Testis (tissue), 5 donors: ENCODE results near the gene CLEC2L. TPM values are rescaled to one million over a fixed set of nuclear protein-coding genes. Genes with fewer than 3 reads are reported as not detected.

Experiments used
- DNase-seq: peaks from one replicate; pipeline ENCODE4 v3.0.0-alpha.2; 2019
- H3K27ac ChIP-seq, 2 donors: fragments of 200-600 bp; sonication (generic); one replicate each; pipeline ENCODE4 v1.5.1; 2019
- H3K27me3 ChIP-seq: fragments of 200-600 bp; sonication (generic); one replicate; pipeline ENCODE4 v1.5.1; 2019
- H3K36me3 ChIP-seq: fragments of 200-600 bp; sonication (generic); one replicate; pipeline ENCODE4 v1.5.1; 2017; ENCODE audit warnings: low read depth; ENCODE audit errors: missing control alignments
- H3K4me1 ChIP-seq: fragments of 200-600 bp; sonication (generic); one replicate; pipeline ENCODE4 v1.5.1; 2019
- H3K4me3 ChIP-seq, 2 donors: fragments of 200-600 bp; sonication (generic); one replicate each; pipeline ENCODE4 v1.5.1; 2017 to 2019
- H3K9me3 ChIP-seq: fragments of 200-600 bp; sonication (generic); one replicate; pipeline ENCODE4 v1.5.1; 2017
- POLR2A ChIP-seq: fragments of 450-650 bp; IDR thresholded peaks from one replicate; pipeline ENCODE4 v1.6.1; 2017; ENCODE audit warnings: antibody characterized with exemption, mild to moderate bottlenecking, moderate library complexity
- WGBS, 2 donors: methylation state at CpG; one replicate each; pipeline ENCODE4 v1.1.5; 2018; 5-methylcytosine and 5-hydroxymethylcytosine counted together
- intact Hi-C: fragments of 100-400 bp; cut with DNase I; formaldehyde crosslinking; loops from one replicate; pipeline ENCODE4 v1.15.1; 2023; ENCODE audit warnings: low total_unique reads
- long read RNA-seq, 2 donors: transcript quantifications; one replicate each; lab custom pipeline, GENCODE V29; 2026
- polyA plus RNA-seq: library from polyadenylated mRNA; stranded (reverse); fragments of 350-450 nt; fragmentation: Illumina TruSeq; extraction: RNeasy Lipid Tissue Mini Kit (QIAGEN cat#74804); gene quantifications from one replicate; pipeline ENCODE4 v1.2.3, GENCODE V29; 2014; ENCODE audit warnings: low read depth, low replicate concordance; ENCODE audit not compliant: insufficient read depth
- total RNA-seq, 2 donors: library from RNA; depleted of rRNA; stranded (reverse); fragments of >200 nt; gene quantifications; one replicate each; pipeline ENCODE4 v1.2.3, GENCODE V29; 2016
- TF ChIP-seq, protein P1 (sequence below), 3 experiments: fragments of 450-650 bp in 2 of 3; fragments of 200-600 bp in 1 of 3; sonication (generic) in 1 of 3; IDR thresholded peaks; one replicate each; pipeline ENCODE4 v1.5.1; 2016 to 2019; ENCODE audit warnings: antibody characterized with exemption in 3 of 3, mild to moderate bottlenecking in 2 of 3, moderate library complexity in 1 of 3

CLEC2L gene
- total RNA-seq = under 1 TPM; 0.79 to 0.81 TPM
- 1.6 TPM for polyA plus RNA-seq
- long read RNA-seq, donor 1, partial matches to known transcripts = 0 of 1 reads
- long read RNA-seq, donor 1, other reads (novel, unspliced or antisense) = 0 of 1 reads
- long read RNA-seq, donor 2, partial matches to known transcripts = 0 of 3 reads
- long read RNA-seq, donor 2, other reads (novel, unspliced or antisense) = 0 of 3 reads

DNA sequence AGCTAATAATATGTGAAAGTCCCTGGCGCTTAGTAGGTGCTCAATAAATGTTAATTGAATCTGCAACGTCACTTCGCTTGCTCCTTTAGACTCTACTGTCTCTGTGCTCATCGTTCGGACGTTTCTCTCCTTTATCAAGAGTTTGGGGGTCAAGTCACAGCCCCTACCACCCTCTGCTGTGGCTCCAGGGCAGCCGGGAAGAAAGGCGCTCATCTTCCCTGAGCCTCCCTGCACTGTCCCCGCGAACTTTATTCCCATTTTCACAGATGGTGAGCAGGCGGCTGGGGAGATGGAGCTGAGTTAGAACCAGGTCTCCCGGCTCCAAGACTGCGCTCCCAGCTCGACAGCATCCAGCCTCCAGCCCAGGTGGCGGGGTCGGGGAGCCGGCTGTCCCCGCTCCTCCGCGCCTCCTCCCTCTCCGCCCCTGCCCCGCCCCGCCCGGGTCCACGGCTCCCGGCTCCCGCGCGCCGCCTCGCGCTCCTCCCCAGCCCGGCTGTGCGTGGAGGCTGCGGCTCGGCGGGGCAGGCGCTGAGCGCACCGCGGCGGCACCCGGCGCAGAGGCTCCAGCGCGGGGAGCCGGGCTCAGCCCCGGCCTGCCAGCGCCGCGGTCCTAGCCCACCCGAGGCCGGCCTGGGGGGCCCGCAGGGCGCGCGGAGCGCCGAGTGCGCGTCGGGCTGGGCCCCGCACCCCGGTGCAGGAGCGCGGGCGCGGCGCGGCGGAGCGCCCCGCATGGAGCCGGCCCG, at the start of gene CLEC2L:
TSS of gene CLEC2L (plus strand) at position 487 of the 743 bp plus-strand sequence. CDS start at position 730, 243 bp downstream.
- Histone ChIP-seq H3K36me3 (no peaks in the 10 kb centered on the region), H3K27me3 (no peaks in the 10 kb centered on the region), H3K4me1 (no peaks in the 10 kb centered on the region), H3K27ac (no peak within 1 kb of the TSS), H3K4me3 (peak within 1 kb of the TSS in 1 of 2 donors; percentile 29), H3K9me3 (no peaks in the 10 kb centered on the region)
- TF ChIP-seq POLR2A = no peak
- TF ChIP-seq, protein P1, sequence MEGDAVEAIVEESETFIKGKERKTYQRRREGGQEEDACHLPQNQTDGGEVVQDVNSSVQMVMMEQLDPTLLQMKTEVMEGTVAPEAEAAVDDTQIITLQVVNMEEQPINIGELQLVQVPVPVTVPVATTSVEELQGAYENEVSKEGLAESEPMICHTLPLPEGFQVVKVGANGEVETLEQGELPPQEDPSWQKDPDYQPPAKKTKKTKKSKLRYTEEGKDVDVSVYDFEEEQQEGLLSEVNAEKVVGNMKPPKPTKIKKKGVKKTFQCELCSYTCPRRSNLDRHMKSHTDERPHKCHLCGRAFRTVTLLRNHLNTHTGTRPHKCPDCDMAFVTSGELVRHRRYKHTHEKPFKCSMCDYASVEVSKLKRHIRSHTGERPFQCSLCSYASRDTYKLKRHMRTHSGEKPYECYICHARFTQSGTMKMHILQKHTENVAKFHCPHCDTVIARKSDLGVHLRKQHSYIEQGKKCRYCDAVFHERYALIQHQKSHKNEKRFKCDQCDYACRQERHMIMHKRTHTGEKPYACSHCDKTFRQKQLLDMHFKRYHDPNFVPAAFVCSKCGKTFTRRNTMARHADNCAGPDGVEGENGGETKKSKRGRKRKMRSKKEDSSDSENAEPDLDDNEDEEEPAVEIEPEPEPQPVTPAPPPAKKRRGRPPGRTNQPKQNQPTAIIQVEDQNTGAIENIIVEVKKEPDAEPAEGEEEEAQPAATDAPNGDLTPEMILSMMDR (IDR thresholded peaks at IDR 0.05) = no peak
- 3 to 5% methylated on average over 9 to 19 of the region's 75 CpGs for WGBS, 2 donors
- DNase-seq = no peak
- intact Hi-C loops = no loop called here

DNA sequence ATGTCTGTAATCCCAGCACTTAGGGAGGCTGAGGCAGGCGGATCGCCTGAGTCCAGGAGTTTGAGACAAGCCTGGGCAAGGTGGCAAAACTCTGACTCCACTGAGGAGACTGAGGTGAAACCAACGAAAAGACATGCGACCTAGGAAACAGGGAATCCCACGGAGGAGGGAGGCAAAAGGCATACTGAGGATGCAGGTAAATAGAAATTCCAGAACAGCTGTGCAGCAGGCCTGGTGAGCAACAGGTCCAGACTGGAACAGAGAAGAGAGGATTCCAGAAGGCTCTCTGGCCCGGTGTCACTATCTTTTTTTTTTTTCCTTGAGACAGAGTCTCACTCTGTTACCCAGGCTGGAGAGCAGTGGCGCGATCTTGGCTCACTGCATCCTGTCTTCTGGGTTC, 47.3 kb upstream of the CLEC2L start:
- Histone ChIP-seq H3K4me1 (no peaks in the 10 kb centered on the region), H3K27ac (no peak overlapping the region), H3K4me3 (no peak overlapping the region), H3K36me3 (no peaks in the 10 kb centered on the region), H3K27me3 (no peaks in the 10 kb centered on the region), H3K9me3 (no peaks in the 10 kb centered on the region)
- intact Hi-C loops = no loop called here
- no peak for DNase-seq
- WGBS, 2 donors = 89 to 92% methylated on average over 8 of the region's 8 CpGs
- TF ChIP-seq, protein P1 (IDR thresholded peaks at IDR 0.05) = no peak
- TF ChIP-seq POLR2A = no peak

DNA sequence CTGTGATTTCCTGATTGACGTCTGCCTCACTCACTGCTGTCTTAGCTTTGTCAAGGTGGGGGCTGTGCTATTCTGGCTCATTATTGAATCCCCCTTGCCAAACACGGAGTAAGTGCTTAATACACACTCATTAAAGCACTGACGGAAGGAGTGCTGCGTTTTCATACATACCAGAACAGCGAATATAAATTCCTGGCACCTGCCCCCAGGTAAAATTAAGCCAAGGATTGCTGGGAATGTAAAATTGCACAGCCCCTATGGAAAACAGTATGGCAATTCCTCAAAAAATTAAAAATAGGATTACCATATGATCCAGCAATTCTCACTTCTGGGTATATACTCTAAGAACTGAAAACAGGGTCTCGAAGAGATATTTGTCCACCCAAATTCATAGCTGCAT, 46.6 kb upstream of the CLEC2L start:
- no peaks in the 10 kb centered on the region for H3K27me3 ChIP-seq
- DNase-seq = no peak
- H3K27ac ChIP-seq = no peak overlapping the region
- TF ChIP-seq POLR2A = no peak
- TF ChIP-seq, protein P1 (IDR thresholded peaks at IDR 0.05) = no peak
- WGBS, 2 donors = 86 to 90% methylated on average over 6 of the region's 6 CpGs
- H3K4me1 ChIP-seq = no peaks in the 10 kb centered on the region
- H3K36me3 ChIP-seq = no peaks in the 10 kb centered on the region
- intact Hi-C loops = no loop called here
- H3K9me3 ChIP-seq = no peaks in the 10 kb centered on the region
- H3K4me3 ChIP-seq = no peak overlapping the region

DNA sequence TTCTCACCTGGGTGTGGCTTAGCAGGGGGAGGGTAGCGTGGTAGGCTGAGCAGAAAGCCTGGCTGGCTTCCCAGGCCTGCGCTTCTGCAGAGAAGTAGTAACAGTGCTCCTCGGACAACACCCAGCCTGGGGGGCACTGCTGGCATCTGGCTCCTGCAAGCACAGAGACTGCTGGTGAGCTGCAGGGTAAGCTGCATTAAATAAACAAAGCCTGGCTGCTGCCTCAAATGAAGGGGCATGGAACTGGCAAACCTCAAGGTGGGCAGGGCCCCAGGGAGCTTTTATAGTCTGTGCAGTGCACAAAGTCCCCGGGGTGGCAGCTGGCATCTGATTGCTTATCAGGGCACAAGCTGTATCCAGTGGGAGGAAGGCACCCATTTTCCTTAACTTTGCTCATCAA, 43.9 kb upstream of the CLEC2L start:
- Histone ChIP-seq H3K27ac (no peak overlapping the region), H3K36me3 (no peaks in the 10 kb centered on the region), H3K4me1 (peaks cover 4% of the 10 kb centered on the region), H3K4me3 (no peak overlapping the region), H3K27me3 (no peaks in the 10 kb centered on the region), H3K9me3 (no peaks in the 10 kb centered on the region)
- intact Hi-C loops = no loop called here
- WGBS, 2 donors = 72 to 76% methylated on average over 4 of the region's 4 CpGs
- DNase-seq = peak; percentile 16
- no peak for TF ChIP-seq POLR2A
- TF ChIP-seq, protein P1 (IDR thresholded peaks at IDR 0.05) = no peak
